H9 (cell line): ENCODE measurements around the gene ERC1. TPM values are rescaled to one million over a fixed set of nuclear protein-coding genes. Genes with fewer than 3 reads are reported as not detected.

Source experiments
- DNase-seq: peaks from one replicate; pipeline ENCODE4 v3.0.0-alpha.2; 2017
- H2AFZ ChIP-seq: one replicate; pipeline ENCODE4 v1.6.1; 2013; ENCODE audit warnings: mild to moderate bottlenecking, low read length, control low read depth, moderate library complexity
- H2AK5ac ChIP-seq: 2 replicates; pipeline ENCODE4 v1.6.1; 2013; ENCODE audit warnings: low read length, control low read depth, mixed read lengths; ENCODE audit not compliant: insufficient read length
- H2BK120ac ChIP-seq: one replicate; pipeline ENCODE4 v1.6.1; 2013; ENCODE audit warnings: low read depth, mild to moderate bottlenecking, low read length, control low read depth, inconsistent platforms; ENCODE audit not compliant: poor library complexity, severe bottlenecking
- H2BK12ac ChIP-seq: 2 replicates; pipeline ENCODE4 v1.6.1; 2013; ENCODE audit warnings: low read length, control low read depth, mixed read lengths, low read depth; ENCODE audit not compliant: insufficient read length
- H2BK15ac ChIP-seq: 2 replicates; pipeline ENCODE4 v1.6.1; 2013; ENCODE audit warnings: low read depth, low read length, control low read depth
- H2BK20ac ChIP-seq: one replicate; pipeline ENCODE4 v1.6.1; 2013; ENCODE audit warnings: low read depth, mild to moderate bottlenecking, low read length, control low read depth, inconsistent platforms; ENCODE audit not compliant: poor library complexity, severe bottlenecking
- H2BK5ac ChIP-seq: 2 replicates; pipeline ENCODE4 v1.6.1; 2013; ENCODE audit warnings: low read length, control low read depth, mixed read lengths; ENCODE audit not compliant: insufficient read length
- H3K14ac ChIP-seq: 2 replicates; pipeline ENCODE4 v1.6.1; 2013; ENCODE audit warnings: low read length, control low read depth; ENCODE audit not compliant: insufficient read depth
- H3K18ac ChIP-seq: 2 replicates; pipeline ENCODE4 v1.6.1; 2013; ENCODE audit warnings: low read depth, mild to moderate bottlenecking, mixed read lengths, low read length, control low read depth; ENCODE audit not compliant: insufficient read length
- H3K23ac ChIP-seq: 2 replicates; pipeline ENCODE4 v1.6.1; 2013; ENCODE audit warnings: low read length, control low read depth, mixed read lengths, low read depth; ENCODE audit not compliant: insufficient read length
- H3K23me2 ChIP-seq: 2 replicates; pipeline ENCODE4 v1.6.1; 2013; ENCODE audit warnings: low read depth, mild to moderate bottlenecking, mixed read lengths, low read length, control low read depth; ENCODE audit not compliant: insufficient read length, poor library complexity, severe bottlenecking
- H3K27ac ChIP-seq: 2 replicates; pipeline ENCODE4 v1.5.1; 2013; ENCODE audit warnings: low read length, control low read depth, mixed read lengths, low read depth; ENCODE audit not compliant: insufficient read length
- H3K27me3 ChIP-seq: 2 replicates; pipeline ENCODE4 v1.6.1; 2013; ENCODE audit warnings: low read length, control low read depth, inconsistent platforms; ENCODE audit not compliant: insufficient read depth
- H3K4ac ChIP-seq: 2 replicates; pipeline ENCODE4 v1.6.1; 2013; ENCODE audit warnings: low read depth, mild to moderate bottlenecking, control low read depth, inconsistent platforms, low read length, moderate library complexity
- H3K4me1 ChIP-seq: 2 replicates; pipeline ENCODE4 v1.6.1; 2013; ENCODE audit warnings: low read length, control low read depth, inconsistent platforms; ENCODE audit not compliant: insufficient read depth
- H3K4me2 ChIP-seq: 2 replicates; pipeline ENCODE4 v1.6.1; 2013; ENCODE audit warnings: low read length, control low read depth, mixed read lengths; ENCODE audit not compliant: insufficient read length, insufficient read depth
- H3K56ac ChIP-seq: 2 replicates; pipeline ENCODE4 v1.6.1; 2013; ENCODE audit warnings: low read depth, mild to moderate bottlenecking, mixed read lengths, low read length, control low read depth; ENCODE audit not compliant: insufficient read length
- H3K79me1 ChIP-seq: 2 replicates; pipeline ENCODE4 v1.6.1; 2013; ENCODE audit warnings: low read depth, mild to moderate bottlenecking, moderate library complexity, low read length, control low read depth, inconsistent platforms; ENCODE audit not compliant: insufficient read depth, poor library complexity, severe bottlenecking
- H3K79me2 ChIP-seq: 2 replicates; pipeline ENCODE4 v1.6.1; 2013; ENCODE audit warnings: low read length, control low read depth, inconsistent platforms; ENCODE audit not compliant: insufficient read depth
- H3K9ac ChIP-seq: 2 replicates; pipeline ENCODE4 v1.6.1; 2013; ENCODE audit warnings: low read length, control low read depth, mixed read lengths; ENCODE audit not compliant: insufficient read length; ENCODE audit errors: extremely low read depth
- H3K9me3 ChIP-seq: one replicate; pipeline ENCODE4 v1.6.1; 2013; ENCODE audit warnings: low read depth, low read length, inconsistent platforms; ENCODE audit not compliant: control insufficient read depth
- H3T11ph ChIP-seq: one replicate; pipeline ENCODE4 v1.6.1; 2013; ENCODE audit warnings: mild to moderate bottlenecking, low read length, control low read depth, inconsistent platforms
- H4K20me1 ChIP-seq: one replicate; pipeline ENCODE4 v1.6.1; 2013; ENCODE audit not compliant: control insufficient read depth, insufficient read length, insufficient read depth
- H4K5ac ChIP-seq: 2 replicates; pipeline ENCODE4 v1.6.1; 2013; ENCODE audit warnings: low read depth, mild to moderate bottlenecking, mixed read lengths, low read length, control low read depth; ENCODE audit not compliant: insufficient read length
- H4K8ac ChIP-seq: replicated peaks from 2 replicates; pipeline ENCODE4 v1.6.1; 2013; ENCODE audit warnings: low read length, control low read depth, mixed read lengths, low read depth; ENCODE audit not compliant: insufficient read length
- H4K91ac ChIP-seq: 2 replicates; pipeline ENCODE4 v1.6.1; 2013; ENCODE audit warnings: low read depth, mild to moderate bottlenecking, moderate library complexity, mixed read lengths, low read length, control low read depth; ENCODE audit not compliant: insufficient read length
- H3K27ac Mint-ChIP-seq, 3 experiments: 2 replicates in 2 of 3; 3 replicates in 1 of 3; pipeline ENCODE4 v1.8.0; 2020 to 2021; ENCODE audit warnings: mixed read lengths in 3 of 3, mild to moderate bottlenecking in 1 of 3, moderate library complexity in 1 of 3
- H3K27me3 Mint-ChIP-seq: 2 replicates; pipeline ENCODE4 v1.8.0; 2021; ENCODE audit warnings: low read depth, mild to moderate bottlenecking, moderate library complexity, mixed read lengths
- H3K36me3 Mint-ChIP-seq, 3 experiments: 2 replicates in 2 of 3; 3 replicates in 1 of 3; pipeline ENCODE4 v1.8.0; 2020 to 2021; ENCODE audit warnings: low read depth in 3 of 3, mixed read lengths in 3 of 3; ENCODE audit not compliant: insufficient read depth in 1 of 3
- H3K4me1 Mint-ChIP-seq, 2 experiments: 2 replicates each; pipeline ENCODE4 v1.8.0; 2020; ENCODE audit warnings: mixed read lengths in 2 of 2
- H3K4me3 Mint-ChIP-seq, 2 experiments: 2 replicates in 1 of 2; 3 replicates in 1 of 2; pipeline ENCODE4 v1.8.0; 2020 to 2021; ENCODE audit warnings: mild to moderate bottlenecking in 2 of 2, mixed read lengths in 2 of 2, moderate library complexity in 1 of 2
- H3K9me3 Mint-ChIP-seq, 2 experiments: 2 replicates in 1 of 2; 3 replicates in 1 of 2; pipeline ENCODE4 v1.8.0; 2020; ENCODE audit warnings: mild to moderate bottlenecking in 2 of 2, mixed read lengths in 2 of 2, moderate library complexity in 1 of 2
- CTCF ChIP-seq: fragments of 200-600 bp; sonication (generic); conservative IDR thresholded peaks from 3 replicates; pipeline ENCODE4 v1.8.0; 2021; ENCODE audit warnings: antibody characterized with exemption, mild to moderate bottlenecking
- WGBS: extraction: QIAGEN DNeasy Blood & Tissue Kit; methylation state at CpG from one replicate; pipeline ENCODE4 v1.1.7; 2013; ENCODE audit warnings: missing lambda C conversion rate, low lambda C conversion rate, mixed read lengths; ENCODE audit not compliant: insufficient read length; ENCODE audit errors: extremely low coverage; 5-methylcytosine and 5-hydroxymethylcytosine counted together
- total RNA-seq: library from RNA; stranded (reverse); gene quantifications from 2 replicates; pipeline ENCODE4 v1.2.1, GENCODE V29; 2021

ERC1 gene
- total RNA-seq, 1 experiment from 2014 or later, result 51.2 TPM

- Histone ChIP-seq H3K23me2 (no peaks in the 10 kb centered on the region), H4K5ac (no peak overlapping the region), H3K14ac (no peak overlapping the region; the same call in 1 of the 2 replicates), H2AFZ (no peak overlapping the region), H3K18ac (no peak overlapping the region), H3K4ac (no peak overlapping the region), H2BK5ac (no peak overlapping the region), H3K27ac (no peak overlapping the region), H2AK5ac (no peak overlapping the region), H3K79me1 (no peaks in the 10 kb centered on the region), H3K9ac (no peak overlapping the region), H3K23ac (no peak overlapping the region), H3K56ac (no peak overlapping the region), H4K20me1 (no peaks in the 10 kb centered on the region), H3K27me3 (no peaks in the 10 kb centered on the region), H2BK12ac (no peak overlapping the region), H3K4me2 (no peak overlapping the region), H2BK120ac (no peak overlapping the region), H3T11ph (no peak overlapping the region), H4K91ac (no peak overlapping the region), H4K8ac (no peak overlapping the region), H2BK15ac (no peak overlapping the region), H3K9me3 (no peaks in the 10 kb centered on the region), H3K4me1 (no peaks in the 10 kb centered on the region), H2BK20ac (no peak overlapping the region), H3K79me2 (no peaks in the 10 kb centered on the region)
- Mint-ChIP-seq H3K27me3 (no peaks in the 10 kb centered on the region), H3K4me3 (no peak overlapping the region), H3K9me3 (peaks cover 6 to 14% of the 10 kb centered on the region in 2 experiments; a peak in 4 of 5 replicates), H3K36me3 (peaks cover 6 to 15% (median 13%) of the 10 kb centered on the region in 3 experiments; a peak in 6 of 7 replicates), H3K4me1 (peaks cover 6 to 14% of the 10 kb centered on the region in 2 experiments), H3K27ac (no peak overlapping the region)
- DNase-seq, result no peak
- no CpG with 5 or more reads among the region's 1 CpG for WGBS
- no peak for TF ChIP-seq CTCF
Measured at GRCh38 chr12:1457901-1458300, 466.9 kb downstream of the ERC1 start.
